Measurements from ENCODE around the gene SQOR. TPM values are rescaled to one million over a fixed set of nuclear protein-coding genes. Genes with fewer than 3 reads are reported as not detected.

SQOR gene
- total RNA-seq, 1 experiment from 2014 or later: 7.5 TPM

GRCh38 chr15:45705510-45706473 is 71.0 kb downstream of the SQOR start:
- peak; percentile 74 for DNase-seq (ENCODE audit: low spot score)

GRCh38 chr15:45710657-45711056 is 75.8 kb downstream of the SQOR start:
- DNase-seq (ENCODE audit: low spot score): no peak

GRCh38 chr15:45714590-45715488 is 80.0 kb downstream of the SQOR start:
- peak; percentile 73 for DNase-seq (ENCODE audit: low spot score)

- peak; percentile 41 for DNase-seq (ENCODE audit: low spot score)
Measured at GRCh38 chr15:45715528-45715927, 80.7 kb downstream of the SQOR start.

- no peak for DNase-seq (ENCODE audit: low spot score)
Measured at GRCh38 chr15:45719490-45719889, 84.7 kb downstream of the SQOR start.

- DNase-seq (ENCODE audit: low spot score): no peak
Measured at GRCh38 chr15:45720183-45720582, 85.4 kb downstream of the SQOR start.

GRCh38 chr15:45728641-45729040 is 93.8 kb downstream of the SQOR start:
- no peak for DNase-seq (ENCODE audit: low spot score)

GRCh38 chr15:45729141-45729540 is 94.3 kb downstream of the SQOR start:
- no peak for DNase-seq (ENCODE audit: low spot score)

- DNase-seq (ENCODE audit: low spot score): no peak
Measured at GRCh38 chr15:45731343-45731742, 96.5 kb downstream of the SQOR start.

- DNase-seq (ENCODE audit: low spot score): no peak
Measured at GRCh38 chr15:45732662-45733061, 97.8 kb downstream of the SQOR start.

GRCh38 chr15:45734260-45734711 is 99.5 kb downstream of the SQOR start:
- no peak for DNase-seq (ENCODE audit: low spot score)

Other genes with a start within 250 kb of the SQOR start
- 2.8 and 3.4 TPM in 2 replicates for gene SLC30A4, start 112.3 kb upstream of the SQOR start, total RNA-seq (2014; rRNA removed; shearing (Covaris generic))
- 44.0 and 59.2 TPM in 2 replicates for gene BLOC1S6, start 47.6 kb upstream of the SQOR start, total RNA-seq (2014; rRNA removed; shearing (Covaris generic))

Measured in H4 (cell line).